NCI-H524 (cell line): ENCODE measurements around the gene SRSF10.
"Not testable (repeated sequence)": the region's sequence is repeated elsewhere in the genome, so short reads cannot be mapped to it uniquely, and the experiment has no call there.

Source experiments
- DNase-seq, 2 experiments: peaks; one replicate each; lab custom pipeline; 2025; lab: John Stamatoyannopoulos, UW

The SRSF10 gene

DNA sequence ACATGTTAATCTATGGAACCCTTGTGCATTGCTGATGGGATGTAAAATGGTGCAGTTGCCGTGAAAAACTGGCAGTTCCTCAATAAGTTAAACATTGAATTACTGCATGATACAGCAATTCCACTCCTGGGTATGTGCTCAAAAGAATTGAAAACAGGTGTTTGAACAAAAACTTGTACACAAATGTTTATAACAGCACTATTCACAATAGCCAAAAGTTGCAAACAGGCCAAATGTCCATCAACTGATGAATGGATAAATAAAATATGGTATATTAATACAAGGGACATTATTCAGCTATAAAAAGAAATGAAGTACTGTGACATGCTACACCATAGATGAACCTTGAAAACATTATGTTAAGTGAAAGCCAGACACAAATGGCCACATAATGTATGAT, 17.7 kb upstream of the SRSF10 start:
- DNase-seq = no peak

- DNase-seq = no peak
Measured at GRCh38 chr1:23996700-23997229, 16.6 kb upstream of the SRSF10 start.

GRCh38 chr1:23995431-23995837, 15.3 kb upstream of the SRSF10 start:
- no peak for DNase-seq

GRCh38 chr1:23992011-23992410, 11.9 kb upstream of the SRSF10 start:
- DNase-seq = not testable (repeated sequence)

GRCh38 chr1:23989263-23989662, 9.1 kb upstream of the SRSF10 start:
- DNase-seq = no peak

GRCh38 chr1:23987038-23987437, 6.9 kb upstream of the SRSF10 start:
- not testable (repeated sequence) for DNase-seq

GRCh38 chr1:23984417-23985186, 4.5 kb upstream of the SRSF10 start:
- no peak for DNase-seq

- DNase-seq = no peak
Measured at GRCh38 chr1:23980728-23981070, 572 bp upstream of the SRSF10 start.

DNA sequence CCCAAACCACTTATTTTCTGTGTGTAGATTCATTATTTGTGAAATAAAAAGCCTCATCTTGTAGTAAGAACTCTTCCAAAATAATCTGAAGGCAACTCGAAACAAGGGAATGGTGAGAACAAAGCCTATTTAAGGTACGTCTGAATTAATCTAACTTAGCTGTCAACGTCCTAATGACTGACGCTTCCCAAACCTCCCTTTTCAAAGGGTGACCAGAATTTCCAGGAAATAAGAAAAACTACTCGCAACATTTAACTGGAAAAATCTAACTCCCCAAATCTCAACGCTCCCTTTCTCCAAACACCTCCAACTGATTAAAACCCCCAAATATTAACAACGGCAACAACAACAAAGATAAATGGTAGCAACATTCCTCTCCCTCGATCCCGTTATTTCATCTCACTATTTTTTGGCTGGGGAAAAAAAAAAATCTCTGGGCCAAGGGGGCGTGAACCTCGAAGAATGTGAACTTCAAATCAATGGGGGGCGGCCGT, 693 bp downstream of the SRSF10 start:
- DNase-seq = no peak

DNA sequence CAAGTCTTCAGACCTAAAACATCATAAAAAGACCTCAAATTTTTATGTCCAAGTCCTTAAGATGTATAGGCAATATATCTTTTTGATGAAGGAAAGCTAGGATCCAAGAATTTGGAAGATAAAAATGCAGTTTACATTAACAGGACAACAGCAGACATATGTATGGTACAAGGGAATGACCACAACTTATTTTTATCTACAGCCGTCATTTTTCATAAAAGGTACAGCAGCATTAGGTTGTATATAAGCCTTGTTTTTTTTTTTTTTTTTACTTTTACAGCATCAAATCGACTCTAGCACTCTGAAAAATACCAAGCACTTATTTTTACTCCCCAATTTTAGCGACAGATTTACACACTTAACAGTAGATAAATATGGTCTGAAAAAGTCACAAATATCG, 1.3 kb downstream of the SRSF10 start:
- DNase-seq = no peak

DNA sequence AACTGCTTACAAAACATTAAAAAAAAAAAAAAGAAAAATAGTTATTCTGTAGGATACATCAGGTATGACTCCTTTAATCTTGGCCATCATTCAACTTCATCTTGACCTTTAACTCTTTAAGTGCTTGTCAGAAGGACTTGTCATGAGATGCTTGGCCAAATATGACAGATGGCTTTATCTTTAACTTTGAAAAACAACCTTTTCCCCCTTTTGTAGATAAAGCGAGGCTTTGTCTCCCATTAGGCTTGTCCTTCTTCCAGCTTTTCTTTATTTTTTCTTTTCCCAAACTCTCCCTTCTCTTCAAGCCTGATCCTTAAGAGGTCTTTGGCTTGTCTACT, 2.3 kb downstream of the SRSF10 start:
- no peak for DNase-seq

DNA sequence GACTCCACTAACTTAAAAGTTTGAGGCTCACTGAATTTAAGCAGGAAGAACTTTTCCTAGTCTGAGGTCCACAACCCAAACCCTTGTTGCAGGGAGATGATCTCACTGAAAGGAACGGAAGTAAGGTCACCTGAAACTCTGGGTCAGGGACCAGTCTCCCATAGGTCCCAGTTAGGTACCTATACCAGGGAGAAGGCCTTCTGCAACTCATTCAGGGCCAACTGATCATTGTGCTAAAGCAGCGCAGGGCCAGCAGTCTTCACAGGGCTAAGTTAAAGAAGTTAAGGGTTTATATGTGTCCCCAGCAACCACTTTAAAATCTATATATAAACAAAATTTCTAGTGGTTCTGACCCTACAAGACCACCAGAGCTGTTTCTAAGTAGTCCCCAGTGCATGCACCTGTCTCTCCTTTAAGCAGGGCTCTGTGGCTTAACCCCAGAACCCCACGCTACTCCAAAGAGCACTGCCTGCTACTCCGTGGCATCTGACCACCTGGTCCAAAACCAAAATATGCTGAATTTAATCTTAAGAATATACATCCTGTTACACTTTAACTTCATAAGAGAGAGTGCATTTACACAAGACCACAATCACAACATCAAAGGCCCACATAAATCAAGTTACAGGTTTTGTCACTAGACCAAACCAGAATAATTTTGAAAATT, 2.8 kb downstream of the SRSF10 start:
- DNase-seq = no peak

- DNase-seq = no peak
Measured at GRCh38 chr1:23967871-23968270, 12.3 kb downstream of the SRSF10 start.

DNA sequence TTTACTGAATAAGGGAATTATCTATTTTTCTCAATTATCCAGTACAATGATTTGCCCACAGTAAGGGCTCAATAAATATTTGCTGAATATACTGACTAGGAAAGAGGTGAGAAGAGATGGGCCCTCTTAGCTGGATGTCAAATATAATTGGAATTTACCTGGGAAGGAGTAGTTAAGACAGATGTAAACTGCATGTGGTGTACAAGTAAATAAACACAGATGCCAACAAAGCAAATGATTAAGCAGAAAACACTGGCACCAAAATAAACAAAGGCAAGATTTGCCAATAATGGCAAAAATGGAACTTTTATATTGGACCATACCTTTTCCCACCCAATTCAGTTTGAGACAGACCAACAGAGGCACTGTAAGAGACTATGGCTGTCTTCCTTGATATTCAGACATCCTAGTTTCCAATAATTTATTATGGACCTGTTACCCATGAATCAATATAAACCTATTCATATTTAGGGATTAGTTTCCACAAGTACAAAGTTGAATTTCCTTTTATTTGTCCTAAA, 13.1 kb downstream of the SRSF10 start:
- no peak for DNase-seq

DNA sequence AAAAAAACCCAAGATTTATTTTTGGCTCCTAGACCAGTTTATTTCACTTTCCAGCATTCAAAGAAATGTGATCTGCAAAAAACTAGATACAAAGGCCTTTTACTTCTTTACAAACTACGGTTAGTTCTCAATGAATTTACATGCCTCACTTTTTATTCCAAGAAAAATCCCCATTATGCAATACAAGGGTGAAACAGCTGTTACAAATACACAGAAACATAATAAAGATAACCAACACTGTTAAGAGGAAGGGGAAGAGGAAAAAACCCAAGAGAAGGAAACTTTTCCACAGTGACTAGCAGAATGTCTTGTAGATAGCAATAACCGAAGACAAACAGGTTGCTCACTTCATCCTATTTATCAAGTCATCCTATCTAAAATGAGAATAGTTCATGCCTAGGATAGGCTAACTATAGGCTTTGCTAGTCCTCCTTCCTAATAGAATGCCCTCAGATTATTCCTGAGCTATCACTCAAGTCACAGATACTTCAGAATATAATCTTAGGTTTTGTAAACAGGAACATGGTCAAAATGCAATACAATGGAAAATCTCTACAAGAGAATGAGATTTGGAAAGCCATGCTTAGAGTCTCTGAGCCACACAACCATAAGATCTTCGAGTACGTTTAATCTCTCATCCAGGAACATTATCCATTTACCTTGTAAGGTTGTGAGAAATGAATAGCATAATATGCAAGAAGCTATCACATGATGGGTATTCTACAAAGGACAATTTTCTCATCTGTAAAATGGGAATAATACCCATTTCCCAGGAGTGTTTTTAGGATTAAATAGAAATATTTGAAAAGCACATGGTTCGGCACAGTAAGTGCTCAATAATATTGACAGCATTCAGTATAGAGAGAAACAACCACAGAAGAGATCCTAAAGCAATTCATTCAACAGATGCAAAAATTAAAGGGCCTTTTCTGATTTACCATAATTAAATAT, 15.1 kb downstream of the SRSF10 start:
- no peak for DNase-seq

DNA sequence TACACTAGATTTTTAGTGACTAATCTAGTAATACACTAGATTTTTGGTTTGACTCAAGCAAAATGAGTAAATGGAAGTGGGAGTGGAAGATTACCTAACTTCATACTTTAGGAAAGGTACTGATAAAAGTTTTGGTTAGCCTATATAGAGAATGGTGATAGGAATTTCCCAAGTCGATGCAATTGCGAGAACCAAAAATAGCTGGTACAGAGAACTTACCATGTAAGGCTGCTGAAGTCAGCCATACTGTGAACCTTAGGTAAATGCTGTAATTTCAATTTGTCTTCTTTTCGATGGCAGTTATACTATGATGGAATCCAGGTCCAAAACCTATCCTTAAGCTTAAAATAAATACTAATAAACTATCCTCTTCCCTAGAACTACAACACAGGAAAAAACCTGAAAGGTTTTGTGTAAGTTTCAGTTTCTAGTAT, 15.9 kb downstream of the SRSF10 start:
- DNase-seq = no peak

GRCh38 chr1:23963617-23964234, 16.4 kb downstream of the SRSF10 start:
- no peak for DNase-seq

DNA sequence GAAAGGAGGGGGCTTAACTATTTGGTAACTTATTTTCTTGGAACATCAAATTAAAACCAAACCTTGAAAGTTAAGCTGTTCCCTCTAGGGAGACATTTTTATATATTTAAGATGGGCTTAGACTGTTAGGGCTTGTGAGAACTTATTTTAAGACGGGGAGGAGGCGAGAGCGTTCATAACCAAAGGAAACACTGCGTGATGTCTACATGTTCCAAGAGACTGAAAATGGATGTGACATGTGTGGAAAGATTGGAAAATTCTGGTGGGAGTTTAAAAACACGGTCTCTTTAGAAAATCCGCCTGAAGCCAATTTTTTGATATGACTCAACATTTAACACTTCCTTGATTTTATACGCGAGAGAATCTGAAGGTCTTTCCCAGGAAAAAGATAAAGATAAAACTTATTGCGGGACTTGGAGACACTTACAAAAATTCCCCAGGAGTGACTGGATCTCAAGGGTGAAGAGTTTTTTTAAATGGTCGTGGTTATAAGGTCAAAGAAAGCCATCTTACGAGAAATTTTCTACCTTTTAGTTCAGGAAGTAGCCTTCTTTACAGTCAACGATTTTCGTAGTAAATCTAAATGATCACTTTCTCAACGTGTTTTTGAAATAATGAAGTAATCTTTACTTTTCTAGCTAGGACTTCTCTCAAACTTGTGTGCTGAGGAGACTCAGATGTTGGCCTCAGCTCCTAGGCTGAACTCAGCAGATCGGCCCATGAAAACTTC, 19.7 kb downstream of the SRSF10 start:
- DNase-seq = no peak

DNA sequence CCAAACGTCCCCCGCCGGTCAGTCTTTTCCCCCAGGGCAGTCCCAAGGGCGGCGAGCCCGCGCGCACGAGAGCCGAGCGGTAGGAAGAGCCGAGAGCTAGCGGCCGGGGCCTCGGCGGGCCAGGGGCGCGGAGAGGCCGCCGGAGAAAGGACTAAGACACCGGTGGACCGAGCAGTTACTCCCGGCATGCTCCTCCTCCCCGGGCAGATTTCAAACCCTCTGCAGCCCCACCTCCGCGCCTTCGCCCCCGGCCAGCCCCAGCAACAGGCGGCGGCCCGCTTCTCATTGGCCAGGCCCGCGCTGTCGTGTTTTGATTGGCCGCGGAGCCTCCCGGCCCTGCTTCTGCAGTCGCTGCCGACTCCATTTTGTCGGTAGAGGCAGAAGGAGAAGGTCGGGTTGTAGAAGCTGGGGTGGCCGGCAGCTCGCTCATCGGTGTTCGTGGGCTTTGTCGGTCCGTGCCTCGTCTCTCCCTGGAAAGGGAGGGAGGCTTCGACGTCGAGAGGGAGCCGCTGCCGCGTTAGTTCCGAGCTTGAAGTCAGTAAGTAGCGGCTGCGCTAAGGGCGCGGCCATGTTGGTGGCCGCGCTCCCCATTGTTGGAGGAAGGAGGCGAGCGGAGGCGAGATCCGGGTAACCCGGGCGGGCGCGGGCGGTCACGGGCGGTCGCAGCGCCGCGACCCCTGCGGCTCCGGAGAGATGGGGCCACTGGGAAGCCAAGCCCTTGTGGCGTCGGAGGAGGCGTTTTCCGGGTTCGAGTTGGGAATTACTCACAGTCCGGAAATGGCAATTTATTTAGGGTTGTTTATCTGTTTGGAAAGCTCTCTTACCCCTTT, 20.5 kb downstream of the SRSF10 start, which contains the start of gene PNRC2:
TSS of gene PNRC2 (plus strand) at position 368 of the 830 bp plus-strand sequence. CDS start 1,630 bp downstream, outside the sequence.
- peak; percentile 88 to 90 for DNase-seq
